ENCODE data around the gene MEGF8.

DNA sequence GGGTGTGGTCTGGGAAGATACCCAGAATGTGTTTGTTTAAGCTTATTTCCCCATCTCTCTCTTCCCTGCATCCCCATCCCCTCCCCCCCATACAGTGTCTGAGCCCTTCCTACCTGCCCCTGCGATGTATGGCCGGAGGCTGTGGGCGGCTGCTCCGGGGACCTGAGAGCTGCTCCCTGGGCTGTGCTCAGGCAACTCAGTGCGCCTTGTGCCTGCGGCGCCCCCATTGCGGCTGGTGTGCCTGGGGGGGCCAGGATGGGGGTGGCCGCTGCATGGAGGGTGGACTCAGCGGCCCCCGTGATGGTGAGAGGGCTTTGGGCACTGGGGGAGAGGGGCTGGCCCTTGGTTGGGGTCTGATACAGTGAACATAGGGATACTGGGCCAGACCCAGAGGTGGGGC lies 42.9 kb downstream of the MEGF8 start:
- no peak for TF ChIP-seq POLR2A (IDR thresholded peaks at IDR 0.05)
- no peak for TF ChIP-seq EP300 (IDR thresholded peaks at IDR 0.05)
- TF ChIP-seq, protein P1, sequence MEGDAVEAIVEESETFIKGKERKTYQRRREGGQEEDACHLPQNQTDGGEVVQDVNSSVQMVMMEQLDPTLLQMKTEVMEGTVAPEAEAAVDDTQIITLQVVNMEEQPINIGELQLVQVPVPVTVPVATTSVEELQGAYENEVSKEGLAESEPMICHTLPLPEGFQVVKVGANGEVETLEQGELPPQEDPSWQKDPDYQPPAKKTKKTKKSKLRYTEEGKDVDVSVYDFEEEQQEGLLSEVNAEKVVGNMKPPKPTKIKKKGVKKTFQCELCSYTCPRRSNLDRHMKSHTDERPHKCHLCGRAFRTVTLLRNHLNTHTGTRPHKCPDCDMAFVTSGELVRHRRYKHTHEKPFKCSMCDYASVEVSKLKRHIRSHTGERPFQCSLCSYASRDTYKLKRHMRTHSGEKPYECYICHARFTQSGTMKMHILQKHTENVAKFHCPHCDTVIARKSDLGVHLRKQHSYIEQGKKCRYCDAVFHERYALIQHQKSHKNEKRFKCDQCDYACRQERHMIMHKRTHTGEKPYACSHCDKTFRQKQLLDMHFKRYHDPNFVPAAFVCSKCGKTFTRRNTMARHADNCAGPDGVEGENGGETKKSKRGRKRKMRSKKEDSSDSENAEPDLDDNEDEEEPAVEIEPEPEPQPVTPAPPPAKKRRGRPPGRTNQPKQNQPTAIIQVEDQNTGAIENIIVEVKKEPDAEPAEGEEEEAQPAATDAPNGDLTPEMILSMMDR (IDR thresholded peaks at IDR 0.05): no peak

Measured in suprapubic skin (tissue), 3 donors.